PC-3 (cell line): ENCODE results near the gene DRG2.

Source experiments
- EZH2 ChIP-seq: fragments of 300-600 bp; sonication (generic); IDR thresholded peaks from one replicate; pipeline ENCODE4 v1.6.1; 2017; ENCODE audit warnings: antibody characterized with exemption, mild to moderate bottlenecking, low read length; ENCODE audit not compliant: unreplicated experiment
- TF ChIP-seq, protein P1 (sequence below): fragments of 300-600 bp; sonication (generic); conservative IDR thresholded peaks from 2 replicates; pipeline ENCODE4 v1.5.1; 2017; ENCODE audit warnings: antibody characterized with exemption, low read depth, mild to moderate bottlenecking, low read length

DNA sequence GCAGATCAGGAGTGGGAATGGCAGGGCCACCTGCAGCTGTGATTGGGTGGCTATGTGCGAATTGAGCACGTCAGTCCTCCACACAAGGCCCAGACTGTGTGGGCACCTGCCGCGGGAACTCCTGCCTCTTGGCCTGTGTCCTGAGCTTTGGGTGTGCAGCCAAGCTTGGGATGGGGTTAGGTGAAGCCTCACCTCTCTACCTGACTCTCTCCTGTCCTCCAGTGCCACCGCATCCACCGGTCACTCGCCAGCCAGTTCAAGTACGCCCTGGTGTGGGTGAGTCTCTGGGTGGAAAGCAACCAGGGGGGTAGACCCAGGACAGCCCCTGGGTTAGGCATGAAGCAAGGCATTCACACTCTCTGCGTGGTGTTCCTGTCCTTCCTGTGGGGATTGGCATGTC lies 18.5 kb downstream of the DRG2 start:
- TF ChIP-seq, protein P1, sequence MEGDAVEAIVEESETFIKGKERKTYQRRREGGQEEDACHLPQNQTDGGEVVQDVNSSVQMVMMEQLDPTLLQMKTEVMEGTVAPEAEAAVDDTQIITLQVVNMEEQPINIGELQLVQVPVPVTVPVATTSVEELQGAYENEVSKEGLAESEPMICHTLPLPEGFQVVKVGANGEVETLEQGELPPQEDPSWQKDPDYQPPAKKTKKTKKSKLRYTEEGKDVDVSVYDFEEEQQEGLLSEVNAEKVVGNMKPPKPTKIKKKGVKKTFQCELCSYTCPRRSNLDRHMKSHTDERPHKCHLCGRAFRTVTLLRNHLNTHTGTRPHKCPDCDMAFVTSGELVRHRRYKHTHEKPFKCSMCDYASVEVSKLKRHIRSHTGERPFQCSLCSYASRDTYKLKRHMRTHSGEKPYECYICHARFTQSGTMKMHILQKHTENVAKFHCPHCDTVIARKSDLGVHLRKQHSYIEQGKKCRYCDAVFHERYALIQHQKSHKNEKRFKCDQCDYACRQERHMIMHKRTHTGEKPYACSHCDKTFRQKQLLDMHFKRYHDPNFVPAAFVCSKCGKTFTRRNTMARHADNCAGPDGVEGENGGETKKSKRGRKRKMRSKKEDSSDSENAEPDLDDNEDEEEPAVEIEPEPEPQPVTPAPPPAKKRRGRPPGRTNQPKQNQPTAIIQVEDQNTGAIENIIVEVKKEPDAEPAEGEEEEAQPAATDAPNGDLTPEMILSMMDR = no peak
- TF ChIP-seq EZH2 = no peak
